ENCODE data around the gene PAPOLG. TPM values are rescaled to one million over a fixed set of nuclear protein-coding genes. Genes with fewer than 3 reads are reported as not detected.

Gene PAPOLG
- polyA plus RNA-seq, 2 donors: 3.2 to 3.9 TPM

DNA sequence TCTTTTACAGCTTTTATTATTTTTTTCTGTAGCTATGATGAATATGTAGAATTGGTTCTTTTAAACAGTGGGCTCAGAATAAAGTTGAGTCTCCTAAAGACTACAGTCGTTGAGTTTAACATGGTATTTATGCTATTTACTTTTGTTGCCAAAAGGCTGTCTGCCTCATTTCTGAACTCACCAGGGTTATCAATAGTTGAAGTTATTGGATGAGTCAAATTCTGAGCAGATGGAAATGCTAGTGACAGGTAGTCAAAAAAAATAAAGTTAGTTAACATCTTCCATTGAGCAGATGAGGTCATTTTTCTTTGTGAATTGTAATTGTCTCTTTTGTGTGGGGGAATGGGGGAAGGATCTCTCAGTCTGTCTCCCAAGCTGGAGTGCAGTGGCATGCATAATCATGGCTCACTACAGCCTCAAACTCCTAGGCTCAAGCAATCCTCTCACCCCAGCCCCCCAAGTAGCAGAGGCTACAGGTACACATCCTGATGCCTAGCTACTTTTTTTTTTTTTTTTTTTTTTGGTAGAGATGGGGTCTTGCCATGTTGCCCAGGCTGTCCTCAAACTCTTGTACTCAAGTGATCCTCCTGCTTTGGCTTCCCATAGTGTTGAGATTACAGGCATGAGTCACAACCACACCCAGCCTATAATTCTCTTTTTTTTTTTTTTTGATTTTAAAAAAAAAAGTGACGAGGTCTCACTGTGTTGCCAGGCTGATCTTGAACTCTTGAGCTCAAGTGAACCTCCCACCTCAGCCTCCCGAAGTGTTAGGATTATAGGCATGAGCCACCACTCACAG is 8.9 kb downstream of the PAPOLG start:
- 75 to 78% methylated on average over 3 of the region's 3 CpGs for WGBS, 2 donors
- no peaks in the 10 kb centered on the region for H3K4me1 ChIP-seq (ENCODE audit: control insufficient read depth in 2 of 2, insufficient read depth in 2 of 2, low read length in 1 of 2)
- H3K9me3 ChIP-seq (ENCODE audit: control insufficient read depth in 2 of 2, insufficient read depth in 1 of 2, low read depth in 1 of 2, low read length in 1 of 2): no peaks in the 10 kb centered on the region
- H3K4me3 ChIP-seq (ENCODE audit: low read depth in 1 of 2, low read length in 2 of 2): no peak overlapping the region
- H3K27me3 ChIP-seq (ENCODE audit: control insufficient read depth in 1 of 2, insufficient read depth in 2 of 2, low read length in 2 of 2): no peaks in the 10 kb centered on the region
- H3K27ac ChIP-seq (ENCODE audit: low read depth in 2 of 2, low read length in 1 of 2): no peak overlapping the region
- peaks cover 3% of the 10 kb centered on the region in 2 donors for H3K36me3 ChIP-seq (ENCODE audit: control insufficient read depth in 2 of 2, insufficient read depth in 2 of 2, low read length in 1 of 2)

DNA sequence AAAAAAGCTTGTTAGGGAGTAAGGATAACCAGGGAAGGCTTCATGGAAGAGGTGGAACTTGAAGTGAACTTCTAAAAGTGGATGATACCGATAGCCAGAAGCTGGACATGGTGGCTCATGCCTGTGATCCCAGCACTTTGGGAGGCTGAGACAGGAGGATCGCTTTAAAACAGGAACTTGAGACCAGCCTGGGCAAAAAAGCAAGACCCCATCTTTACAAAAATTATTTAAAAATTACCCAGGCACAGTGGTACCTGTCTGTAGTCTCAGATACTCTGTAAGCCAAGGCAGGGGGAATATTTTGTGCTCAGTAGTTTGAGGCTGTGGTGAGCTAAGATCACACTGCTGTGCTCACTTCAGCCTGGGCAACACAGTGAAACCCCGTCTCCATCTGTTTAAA is 10.2 kb downstream of the PAPOLG start:
- Histone ChIP-seq H3K27me3 (ENCODE audit: control insufficient read depth in 1 of 2, insufficient read depth in 2 of 2, low read length in 2 of 2) (no peaks in the 10 kb centered on the region), H3K4me3 (ENCODE audit: low read depth in 1 of 2, low read length in 2 of 2) (no peak overlapping the region), H3K4me1 (ENCODE audit: control insufficient read depth in 2 of 2, insufficient read depth in 2 of 2, low read length in 1 of 2) (no peaks in the 10 kb centered on the region), H3K9me3 (ENCODE audit: control insufficient read depth in 2 of 2, insufficient read depth in 1 of 2, low read depth in 1 of 2, low read length in 1 of 2) (no peaks in the 10 kb centered on the region), H3K27ac (ENCODE audit: low read depth in 2 of 2, low read length in 1 of 2) (no peak overlapping the region), H3K36me3 (ENCODE audit: control insufficient read depth in 2 of 2, insufficient read depth in 2 of 2, low read length in 1 of 2) (peaks cover 0 to 2% of the 10 kb centered on the region in 2 donors)
- 96 to 100% methylated on average over 3 of the region's 3 CpGs for WGBS, 2 donors

DNA sequence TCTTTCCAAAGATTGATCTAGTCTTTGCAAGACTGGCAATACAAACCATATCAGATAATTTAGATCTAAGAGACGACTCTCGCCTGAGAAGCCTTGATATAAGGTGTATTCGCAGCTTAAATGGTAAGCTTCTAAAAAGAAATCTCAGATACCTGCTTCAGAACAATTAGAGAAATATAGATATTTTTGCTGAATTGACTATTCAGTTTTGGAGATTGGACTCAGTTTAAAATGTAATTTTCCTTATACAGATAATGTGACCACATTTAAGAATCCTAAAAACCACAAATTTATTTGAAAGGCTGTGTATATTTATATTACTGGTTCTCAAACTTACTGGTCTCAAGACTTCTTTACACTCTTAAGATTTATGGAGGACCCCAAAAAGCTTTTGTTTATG is 15.4 kb downstream of the PAPOLG start:
- Histone ChIP-seq H3K9me3 (ENCODE audit: control insufficient read depth in 2 of 2, insufficient read depth in 1 of 2, low read depth in 1 of 2, low read length in 1 of 2) (no peaks in the 10 kb centered on the region), H3K36me3 (ENCODE audit: control insufficient read depth in 2 of 2, insufficient read depth in 2 of 2, low read length in 1 of 2) (peaks cover 2 to 6% of the 10 kb centered on the region in 2 donors), H3K4me1 (ENCODE audit: control insufficient read depth in 2 of 2, insufficient read depth in 2 of 2, low read length in 1 of 2) (no peaks in the 10 kb centered on the region), H3K27ac (ENCODE audit: low read depth in 2 of 2, low read length in 1 of 2) (no peak overlapping the region), H3K27me3 (ENCODE audit: control insufficient read depth in 1 of 2, insufficient read depth in 2 of 2, low read length in 2 of 2) (no peaks in the 10 kb centered on the region), H3K4me3 (ENCODE audit: low read depth in 1 of 2, low read length in 2 of 2) (no peak overlapping the region)
- 98 to 99% methylated on average over 3 of the region's 3 CpGs for WGBS, 2 donors

DNA sequence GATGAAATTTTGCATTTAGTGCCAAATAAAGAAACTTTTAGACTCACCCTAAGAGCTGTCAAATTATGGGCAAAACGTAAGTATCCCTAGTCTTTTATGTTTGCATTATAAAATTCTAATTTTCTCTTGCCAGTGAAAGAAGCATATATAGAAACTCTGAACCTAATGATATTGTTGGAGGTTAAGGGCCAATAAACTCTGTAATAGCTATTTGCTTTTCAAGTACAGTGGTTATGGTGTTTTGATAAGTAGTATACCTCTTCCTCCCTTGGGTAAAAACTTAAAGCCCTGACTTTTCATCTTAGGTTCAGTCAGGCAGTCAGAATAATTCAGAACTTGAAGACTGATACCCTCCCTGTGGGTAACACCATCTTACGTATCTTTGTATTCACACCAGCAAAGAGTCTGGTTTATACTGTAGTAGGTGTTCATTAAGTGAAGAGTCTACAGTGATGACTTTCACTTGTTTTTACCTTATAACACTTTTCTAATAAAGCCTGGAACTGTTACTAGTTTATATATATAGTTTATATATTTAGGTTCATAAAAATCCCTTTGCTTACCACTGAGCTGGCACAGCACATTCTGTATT is 19.1 kb downstream of the PAPOLG start:
- WGBS, 2 donors: 85 to 94% methylated on average over 2 of the region's 2 CpGs

DNA sequence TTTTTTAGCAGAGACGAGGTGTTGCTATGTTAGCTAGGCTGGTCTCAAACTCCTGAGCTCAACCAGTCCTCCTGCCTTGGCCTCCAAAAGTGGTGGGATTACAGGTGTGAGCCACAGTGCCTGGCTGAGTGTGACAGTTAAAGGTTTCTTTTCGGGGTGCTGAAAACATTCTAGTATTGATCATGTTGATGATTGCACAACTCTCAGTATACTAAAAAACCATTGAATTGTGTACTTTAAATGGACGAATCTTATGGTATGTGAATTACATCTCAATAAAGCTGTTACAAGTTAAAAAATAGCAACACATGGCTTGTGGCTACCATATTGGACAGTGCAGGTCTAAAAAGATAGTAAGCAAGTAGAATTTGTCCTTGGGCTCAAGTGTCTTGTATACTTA is 22.3 kb downstream of the PAPOLG start:
- no peak overlapping the region for H3K4me3 ChIP-seq (ENCODE audit: low read depth in 1 of 2, low read length in 2 of 2)
- H3K9me3 ChIP-seq (ENCODE audit: control insufficient read depth in 2 of 2, insufficient read depth in 1 of 2, low read depth in 1 of 2, low read length in 1 of 2): no peaks in the 10 kb centered on the region
- no peaks in the 10 kb centered on the region for H3K4me1 ChIP-seq (ENCODE audit: control insufficient read depth in 2 of 2, insufficient read depth in 2 of 2, low read length in 1 of 2)
- H3K36me3 ChIP-seq (ENCODE audit: control insufficient read depth in 2 of 2, insufficient read depth in 2 of 2, low read length in 1 of 2): peaks cover 3% of the 10 kb centered on the region in 2 donors
- no peaks in the 10 kb centered on the region for H3K27me3 ChIP-seq (ENCODE audit: control insufficient read depth in 1 of 2, insufficient read depth in 2 of 2, low read length in 2 of 2)
- 95 to 97% methylated on average over 3 of the region's 3 CpGs for WGBS, 2 donors
- H3K27ac ChIP-seq (ENCODE audit: low read depth in 2 of 2, low read length in 1 of 2): no peak overlapping the region

More for the DNA sequence above, 19.1 kb downstream of the PAPOLG start:
- Histone ChIP-seq H3K27ac (ENCODE audit: low read depth in 2 of 2, low read length in 1 of 2) (no peak overlapping the region), H3K4me3 (ENCODE audit: low read depth in 1 of 2, low read length in 2 of 2) (no peak overlapping the region), H3K27me3 (ENCODE audit: control insufficient read depth in 1 of 2, insufficient read depth in 2 of 2, low read length in 2 of 2) (no peaks in the 10 kb centered on the region), H3K9me3 (ENCODE audit: control insufficient read depth in 2 of 2, insufficient read depth in 1 of 2, low read depth in 1 of 2, low read length in 1 of 2) (no peaks in the 10 kb centered on the region), H3K4me1 (ENCODE audit: control insufficient read depth in 2 of 2, insufficient read depth in 2 of 2, low read length in 1 of 2) (no peaks in the 10 kb centered on the region), H3K36me3 (ENCODE audit: control insufficient read depth in 2 of 2, insufficient read depth in 2 of 2, low read length in 1 of 2) (peaks cover 2 to 6% of the 10 kb centered on the region in 2 donors)

DNA sequence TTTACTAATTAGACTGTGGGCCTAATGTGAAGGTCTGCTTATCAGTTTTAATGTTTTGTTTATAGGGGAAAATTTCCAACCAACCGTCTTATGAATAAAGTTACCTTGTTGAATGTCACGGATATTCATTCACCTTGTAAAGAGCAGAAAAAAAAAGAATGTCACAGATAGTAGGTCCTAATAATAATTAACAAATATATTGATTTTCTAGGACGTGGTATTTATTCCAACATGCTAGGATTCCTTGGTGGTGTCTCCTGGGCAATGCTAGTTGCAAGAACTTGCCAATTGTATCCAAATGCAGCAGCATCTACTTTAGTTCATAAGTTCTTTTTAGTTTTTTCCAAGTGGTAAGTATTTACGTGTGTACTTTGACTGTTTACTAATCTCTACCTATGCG is 23.4 kb downstream of the PAPOLG start:
- WGBS, 2 donors: 83 to 94% methylated on average over 5 of the region's 5 CpGs
- Histone ChIP-seq H3K36me3 (ENCODE audit: control insufficient read depth in 2 of 2, insufficient read depth in 2 of 2, low read length in 1 of 2) (peaks cover 3% of the 10 kb centered on the region in 2 donors), H3K27me3 (ENCODE audit: control insufficient read depth in 1 of 2, insufficient read depth in 2 of 2, low read length in 2 of 2) (no peaks in the 10 kb centered on the region), H3K4me1 (ENCODE audit: control insufficient read depth in 2 of 2, insufficient read depth in 2 of 2, low read length in 1 of 2) (no peaks in the 10 kb centered on the region), H3K27ac (ENCODE audit: low read depth in 2 of 2, low read length in 1 of 2) (no peak overlapping the region), H3K9me3 (ENCODE audit: control insufficient read depth in 2 of 2, insufficient read depth in 1 of 2, low read depth in 1 of 2, low read length in 1 of 2) (no peaks in the 10 kb centered on the region), H3K4me3 (ENCODE audit: low read depth in 1 of 2, low read length in 2 of 2) (no peak overlapping the region)

DNA sequence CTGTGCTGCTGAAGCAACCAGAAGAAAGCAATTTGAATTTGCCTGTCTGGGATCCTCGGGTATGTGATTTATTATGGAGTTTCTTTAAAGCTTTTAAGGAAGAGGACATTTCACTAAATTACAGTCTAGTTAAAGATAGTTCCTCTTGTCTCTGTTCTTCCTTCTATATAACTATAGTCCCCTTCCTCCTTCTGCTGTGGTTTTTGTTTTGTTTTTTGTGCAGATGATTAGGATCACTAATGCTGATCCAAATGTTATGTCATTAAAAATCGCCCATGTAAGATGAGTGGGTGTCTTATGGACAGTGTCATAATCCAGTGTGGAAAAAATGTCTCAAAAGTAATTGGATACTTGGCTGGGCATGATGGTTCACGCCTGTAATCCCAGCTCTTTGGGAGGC is 24.7 kb downstream of the PAPOLG start:
- Histone ChIP-seq H3K36me3 (ENCODE audit: control insufficient read depth in 2 of 2, insufficient read depth in 2 of 2, low read length in 1 of 2) (peaks cover 2 to 3% of the 10 kb centered on the region in 2 donors), H3K27me3 (ENCODE audit: control insufficient read depth in 1 of 2, insufficient read depth in 2 of 2, low read length in 2 of 2) (no peaks in the 10 kb centered on the region), H3K4me1 (ENCODE audit: control insufficient read depth in 2 of 2, insufficient read depth in 2 of 2, low read length in 1 of 2) (no peaks in the 10 kb centered on the region), H3K4me3 (ENCODE audit: low read depth in 1 of 2, low read length in 2 of 2) (no peak overlapping the region), H3K9me3 (ENCODE audit: control insufficient read depth in 2 of 2, insufficient read depth in 1 of 2, low read depth in 1 of 2, low read length in 1 of 2) (no peaks in the 10 kb centered on the region), H3K27ac (ENCODE audit: low read depth in 2 of 2, low read length in 1 of 2) (no peak overlapping the region)
- 85% methylated on average over 3 of the region's 3 CpGs for WGBS, 2 donors

DNA sequence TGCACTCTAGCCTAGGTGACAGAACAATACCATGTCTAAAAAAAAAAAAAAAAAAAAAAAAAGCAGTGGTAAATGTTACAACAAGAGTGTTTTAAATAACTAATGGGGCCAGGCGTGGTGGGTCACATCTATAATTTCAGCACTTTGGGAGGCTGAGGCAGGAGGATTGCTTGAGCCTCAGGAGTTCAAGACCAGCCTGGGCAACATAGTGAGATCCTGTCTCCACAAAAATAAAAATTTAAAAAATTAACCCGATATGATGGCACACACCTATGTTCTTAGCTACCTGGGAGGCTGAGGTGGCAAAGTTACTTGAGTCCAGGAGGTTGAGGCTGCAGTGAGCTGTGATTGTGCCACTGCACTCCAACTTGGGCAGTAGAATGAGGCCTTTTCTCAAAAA is 37.1 kb downstream of the PAPOLG start:
- Histone ChIP-seq H3K4me1 (ENCODE audit: control insufficient read depth in 2 of 2, insufficient read depth in 2 of 2, low read length in 1 of 2) (no peaks in the 10 kb centered on the region), H3K27ac (ENCODE audit: low read depth in 2 of 2, low read length in 1 of 2) (no peak overlapping the region), H3K9me3 (ENCODE audit: control insufficient read depth in 2 of 2, insufficient read depth in 1 of 2, low read depth in 1 of 2, low read length in 1 of 2) (no peaks in the 10 kb centered on the region), H3K4me3 (ENCODE audit: low read depth in 1 of 2, low read length in 2 of 2) (no peak overlapping the region), H3K36me3 (ENCODE audit: control insufficient read depth in 2 of 2, insufficient read depth in 2 of 2, low read length in 1 of 2) (peaks cover 6 to 11% of the 10 kb centered on the region in 2 donors), H3K27me3 (ENCODE audit: control insufficient read depth in 1 of 2, insufficient read depth in 2 of 2, low read length in 2 of 2) (no peaks in the 10 kb centered on the region)
- WGBS, 2 donors: 94 to 97% methylated on average over 2 of the region's 2 CpGs

DNA sequence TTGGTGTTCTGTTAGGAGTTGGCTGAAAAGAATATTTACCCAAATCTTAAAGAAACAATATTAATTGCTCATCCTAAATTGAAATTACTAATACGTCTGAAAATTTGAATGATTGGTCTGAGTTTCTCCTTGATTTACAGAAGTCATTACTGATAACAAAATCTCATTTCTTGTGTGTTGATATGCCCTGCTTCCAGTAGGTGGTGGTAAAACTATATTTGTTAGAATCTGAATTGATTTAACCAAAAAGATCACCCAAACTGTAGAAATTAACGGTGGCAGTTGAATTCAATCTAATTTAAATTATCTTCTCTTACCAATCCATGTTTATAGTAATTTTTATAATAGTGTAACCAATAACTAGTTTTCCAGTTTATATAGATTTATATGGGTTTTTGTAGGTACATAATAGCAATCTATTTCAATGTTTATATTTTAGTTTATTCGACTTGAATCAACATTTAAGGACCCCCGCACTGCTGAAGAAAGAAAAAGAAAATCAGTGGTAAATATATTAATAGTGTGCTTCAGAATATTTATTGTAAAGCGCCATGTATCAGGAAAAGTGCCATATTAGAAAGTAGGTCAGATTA is 38.3 kb downstream of the PAPOLG start:
- H3K4me3 ChIP-seq (ENCODE audit: low read depth in 1 of 2, low read length in 2 of 2): no peak overlapping the region
- H3K9me3 ChIP-seq (ENCODE audit: control insufficient read depth in 2 of 2, insufficient read depth in 1 of 2, low read depth in 1 of 2, low read length in 1 of 2): no peaks in the 10 kb centered on the region
- 69 to 71% methylated on average over 5 of the region's 5 CpGs for WGBS, 2 donors
- no peaks in the 10 kb centered on the region for H3K27me3 ChIP-seq (ENCODE audit: control insufficient read depth in 1 of 2, insufficient read depth in 2 of 2, low read length in 2 of 2)
- H3K4me1 ChIP-seq (ENCODE audit: control insufficient read depth in 2 of 2, insufficient read depth in 2 of 2, low read length in 1 of 2): no peaks in the 10 kb centered on the region
- no peak overlapping the region for H3K27ac ChIP-seq (ENCODE audit: low read depth in 2 of 2, low read length in 1 of 2)
- H3K36me3 ChIP-seq (ENCODE audit: control insufficient read depth in 2 of 2, insufficient read depth in 2 of 2, low read length in 1 of 2): peaks cover 0 to 11% of the 10 kb centered on the region in 2 donors

All from esophagus (tissue), 2 donors.